ENCODE measurements around the gene MYL11. TPM values are rescaled to one million over a fixed set of nuclear protein-coding genes. Genes with fewer than 3 reads are reported as not detected.
A peak's percentile ranks its signal among the peaks of the same experiment; 100 is the strongest.

MYL11 gene
- total RNA-seq, 2 donors from 2014 or later: 0.81 TPM; not detected in 1

DNA sequence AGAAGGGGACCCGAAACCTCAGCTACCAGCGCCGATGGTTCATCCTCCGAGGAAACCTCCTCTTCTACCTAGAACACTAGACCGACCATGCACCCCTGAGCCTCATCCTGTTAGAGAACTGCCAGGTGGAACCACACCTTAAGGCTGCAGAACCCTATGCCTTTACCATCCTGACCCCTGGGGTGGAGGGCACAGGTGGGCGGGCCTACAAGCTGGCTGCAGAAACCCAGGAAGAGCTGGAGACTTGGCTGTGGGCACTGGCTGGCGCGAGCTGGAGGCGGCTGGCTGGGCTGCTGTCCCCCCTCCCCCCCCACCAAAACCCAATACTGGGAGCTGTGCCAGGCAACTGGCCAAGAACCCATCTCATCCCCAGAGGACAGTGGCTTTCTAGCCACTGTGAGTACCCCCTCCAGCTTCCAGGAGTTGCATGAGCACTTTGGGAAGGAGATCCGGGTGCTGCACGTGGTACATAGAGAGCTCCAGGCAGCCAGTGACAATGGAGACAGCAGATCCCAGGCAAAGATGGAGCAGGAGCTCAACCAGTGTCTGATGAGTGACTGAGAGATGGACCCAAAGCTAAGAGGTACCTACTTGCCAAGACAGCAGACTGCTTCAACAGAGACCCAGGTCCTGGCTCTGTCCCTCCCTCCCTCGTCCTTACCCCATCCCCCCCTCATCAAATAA lies 18.1 kb upstream of the MYL11 start:
- DNase-seq (ENCODE audit: low spot score): no peak
- no peak for ATAC-seq (ENCODE audit: insufficient number of reproducible peaks, low FRiP score, low read depth)
- Histone ChIP-seq H3K9me3 (no peaks in the 10 kb centered on the region), H3K4me3 (peak overlapping the region; percentile 98), H3K27ac (peak overlapping the region; percentile 88 to 95), H3K36me3 (peaks cover 39% of the 10 kb centered on the region), H3K4me1 (ENCODE audit: control insufficient read depth in 1 of 2, low read depth in 2 of 2) (peaks cover 28 to 45% of the 10 kb centered on the region in 2 donors), H3K27me3 (replicated peaks; ENCODE audit: insufficient read depth) (no peaks in the 10 kb centered on the region)
- TF ChIP-seq CTCF (IDR thresholded peaks at IDR 0.05): no peak

DNA sequence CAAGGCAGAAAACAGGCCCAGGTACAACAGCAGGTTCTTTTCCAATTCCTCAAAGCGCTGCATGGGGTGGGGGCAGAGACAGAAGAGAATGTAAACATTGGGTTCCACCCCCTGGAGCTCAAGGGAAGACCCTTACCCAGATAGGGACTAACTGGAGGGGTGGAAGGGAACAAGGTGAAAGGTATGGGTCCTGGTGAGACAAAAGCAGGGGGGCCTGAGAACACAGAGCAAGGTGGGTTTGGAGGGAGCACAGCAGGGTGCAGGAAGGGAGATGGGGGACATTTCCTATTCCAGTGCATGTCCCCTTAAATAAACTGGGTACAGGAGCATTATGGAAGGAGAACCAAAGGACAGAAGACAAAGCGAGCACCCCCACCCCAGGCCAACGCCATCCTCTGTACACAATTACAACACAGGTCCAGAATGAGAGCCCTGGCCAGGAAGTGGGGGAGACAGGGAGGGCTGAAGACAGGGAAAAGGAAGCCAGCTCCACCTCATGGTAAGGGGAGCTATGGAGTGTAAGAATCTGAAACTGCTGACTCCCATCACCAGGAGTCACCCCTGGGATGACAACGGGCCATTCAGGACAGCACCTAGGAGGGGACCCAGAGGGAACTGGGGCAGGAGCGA lies 17.4 kb upstream of the MYL11 start:
- H3K27ac ChIP-seq: peak overlapping the region in 1 of 2 donors; percentile 95

GRCh38 chr16:30357715-30358576 lies 16.7 kb upstream of the MYL11 start:
- no peak overlapping the region for H3K4me3 ChIP-seq
- no peak for TF ChIP-seq CTCF (IDR thresholded peaks at IDR 0.05)
- DNase-seq (ENCODE audit: low spot score): no peak
- peaks cover 37% of the 10 kb centered on the region for H3K36me3 ChIP-seq
- no peaks in the 10 kb centered on the region for H3K9me3 ChIP-seq
- no peaks in the 10 kb centered on the region for H3K27me3 ChIP-seq (replicated peaks; ENCODE audit: insufficient read depth)
- no peak overlapping the region for H3K27ac ChIP-seq
- H3K4me1 ChIP-seq (ENCODE audit: control insufficient read depth in 1 of 2, low read depth in 2 of 2): peaks cover 18 to 31% of the 10 kb centered on the region in 2 donors
- ATAC-seq (ENCODE audit: insufficient number of reproducible peaks, low FRiP score, low read depth): no peak

More for the DNA sequence above, 17.4 kb upstream of the MYL11 start:
- no peak overlapping the region for H3K4me3 ChIP-seq
- TF ChIP-seq CTCF (IDR thresholded peaks at IDR 0.05): no peak
- ATAC-seq (ENCODE audit: insufficient number of reproducible peaks, low FRiP score, low read depth) (no peak), DNase-seq (ENCODE audit: low spot score) (no peak)
- no peaks in the 10 kb centered on the region for H3K9me3 ChIP-seq
- H3K27me3 ChIP-seq (replicated peaks; ENCODE audit: insufficient read depth): no peaks in the 10 kb centered on the region
- H3K4me1 ChIP-seq (ENCODE audit: control insufficient read depth in 1 of 2, low read depth in 2 of 2): peaks cover 24 to 39% of the 10 kb centered on the region in 2 donors
- peaks cover 37% of the 10 kb centered on the region for H3K36me3 ChIP-seq

- peaks cover 18 to 25% of the 10 kb centered on the region in 2 donors for H3K4me1 ChIP-seq (ENCODE audit: control insufficient read depth in 1 of 2, low read depth in 2 of 2)
- no peaks in the 10 kb centered on the region for H3K9me3 ChIP-seq
- DNase-seq (ENCODE audit: low spot score): no peak
- no peak overlapping the region for H3K4me3 ChIP-seq
- TF ChIP-seq CTCF (IDR thresholded peaks at IDR 0.05): no peak
- no peak for ATAC-seq (ENCODE audit: insufficient number of reproducible peaks, low FRiP score, low read depth)
- H3K36me3 ChIP-seq: peaks cover 35% of the 10 kb centered on the region
- H3K27ac ChIP-seq: no peak overlapping the region
- no peaks in the 10 kb centered on the region for H3K27me3 ChIP-seq (replicated peaks; ENCODE audit: insufficient read depth)
These were observed 16.0 kb upstream of the MYL11 start for GRCh38 chr16:30358577-30358936.

Measured in thoracic aorta (tissue), 2 donors.